ENCODE results near the gene HTRA3. TPM values are rescaled to one million over a fixed set of nuclear protein-coding genes. Genes with fewer than 3 reads are reported as not detected.

Gene HTRA3
- total RNA-seq, 1 experiment from 2014 or later, result 2.8 TPM

DNA sequence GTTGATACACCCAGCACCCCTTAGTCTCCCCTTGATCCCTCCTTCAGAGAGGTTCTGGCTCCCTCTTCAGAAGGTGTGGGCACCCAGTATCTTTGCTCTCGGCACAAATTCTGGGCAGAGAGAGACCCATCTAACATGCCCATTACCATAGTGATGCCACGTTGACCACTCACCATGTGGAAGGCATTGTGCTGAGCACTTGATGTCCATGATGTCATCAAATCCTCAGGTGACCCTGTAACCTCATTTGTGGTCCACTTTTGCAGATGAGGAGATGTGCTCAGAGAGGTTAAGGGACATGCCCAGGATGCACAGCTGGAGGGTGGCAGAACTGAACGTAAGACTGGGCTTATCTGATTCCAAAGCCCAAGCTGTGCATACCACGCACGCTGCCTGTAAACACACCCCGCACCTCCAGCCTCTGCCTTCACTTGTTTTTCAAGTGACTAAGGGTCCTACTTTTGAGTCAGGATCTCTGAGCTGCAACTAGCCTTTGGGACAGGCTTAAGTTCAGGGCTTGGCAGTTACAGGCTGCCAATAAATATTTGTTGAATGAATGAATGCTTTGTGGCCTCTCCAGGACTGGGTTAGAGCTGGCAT is 55.2 kb downstream of the HTRA3 start:
- no peak for TF ChIP-seq EZH2phosphoT487 (IDR thresholded peaks at IDR 0.05; ENCODE audit: borderline replicate concordance, low read length)
- no peak overlapping the region for H3K4me3 ChIP-seq (ENCODE audit: low read length)
- H3K9me2 ChIP-seq (replicated peaks; ENCODE audit: low read length), result no peaks in the 10 kb centered on the region
- H3K79me2 ChIP-seq (ENCODE audit: low read length), result no peaks in the 10 kb centered on the region
- peaks cover 6% of the 10 kb centered on the region; the same call in 1 of the 2 replicates for H3K4me1 ChIP-seq (ENCODE audit: insufficient read depth, low read length)
- peak; percentile 51; the same call in 1 of the 2 replicates for ATAC-seq
- H3K27me3 ChIP-seq (ENCODE audit: low read length), result no peaks in the 10 kb centered on the region
- no peak overlapping the region for H2AFZ ChIP-seq (ENCODE audit: low read length)
- H3K9ac ChIP-seq (ENCODE audit: low read length), result no peak overlapping the region
- no peak overlapping the region for H3K4me2 ChIP-seq (ENCODE audit: low read length)
- no peaks in the 10 kb centered on the region for H3K9me3 ChIP-seq (ENCODE audit: low read length)
- no peaks in the 10 kb centered on the region for H3F3A ChIP-seq (ENCODE audit: low read length, unreplicated experiment)
- CTCF ChIA-PET, result no interaction called here
- DNase-seq, result peak; percentile 58
- no peaks in the 10 kb centered on the region for H3K36me3 ChIP-seq (ENCODE audit: low read depth, low read length)
- no peak overlapping the region for H3K27ac ChIP-seq (ENCODE audit: low read length)
- no TSS peak for BruUV-seq (replicated peaks)
- intact Hi-C loops (cut with micrococcal nuclease), result no loop called here
- POLR2A ChIA-PET (ENCODE audit: unreplicated experiment), result no interaction called here
- no peaks in the 10 kb centered on the region for H4K20me1 ChIP-seq (ENCODE audit: low read length)

DNA sequence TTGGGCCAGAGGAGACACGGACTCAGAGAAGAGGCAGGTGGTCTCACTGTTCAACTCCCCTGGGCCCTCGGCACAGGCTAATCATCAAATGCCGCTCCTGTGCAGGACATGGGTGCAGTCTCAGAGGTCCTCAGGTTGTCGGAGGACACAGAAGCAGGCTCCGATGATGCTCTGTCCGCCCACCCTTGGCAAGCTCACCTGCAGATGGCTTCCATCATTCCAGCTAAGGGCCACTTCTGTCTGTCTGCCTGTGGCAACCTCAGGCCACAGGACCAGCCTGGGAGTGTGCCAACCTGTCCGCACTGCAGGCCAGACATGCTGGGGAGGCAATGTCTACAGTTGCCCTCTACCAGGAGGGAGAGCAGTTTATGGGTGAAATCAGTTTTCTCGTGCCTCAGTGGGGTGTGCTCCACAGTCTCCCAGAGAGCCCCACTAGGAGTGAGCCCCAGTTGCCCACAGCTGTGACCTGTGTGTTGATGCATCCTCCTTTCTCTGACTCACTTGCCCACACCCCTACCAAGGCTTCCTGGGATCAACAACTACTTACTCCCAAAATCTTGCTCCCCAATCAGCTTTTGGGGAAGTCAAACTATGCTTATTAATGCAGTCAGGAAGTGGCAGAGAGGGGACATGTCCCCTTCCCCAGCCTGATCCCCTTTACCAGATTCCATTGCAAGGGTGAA is 55.9 kb downstream of the HTRA3 start:
- no peak overlapping the region for H3K27ac ChIP-seq (ENCODE audit: low read length)
- ATAC-seq (no peak), DNase-seq (no peak)
- H3F3A ChIP-seq (ENCODE audit: low read length, unreplicated experiment), result no peaks in the 10 kb centered on the region
- ChIA-PET POLR2A (ENCODE audit: unreplicated experiment) (no interaction called here), CTCF (no interaction called here)
- no peaks in the 10 kb centered on the region for H3K27me3 ChIP-seq (ENCODE audit: low read length)
- no peak overlapping the region; the same call in 1 of the 2 replicates for H3K4me2 ChIP-seq (ENCODE audit: low read length)
- no peak for TF ChIP-seq EZH2 (IDR thresholded peaks at IDR 0.05; ENCODE audit: low read length, unreplicated experiment)
- TF ChIP-seq, protein P1, sequence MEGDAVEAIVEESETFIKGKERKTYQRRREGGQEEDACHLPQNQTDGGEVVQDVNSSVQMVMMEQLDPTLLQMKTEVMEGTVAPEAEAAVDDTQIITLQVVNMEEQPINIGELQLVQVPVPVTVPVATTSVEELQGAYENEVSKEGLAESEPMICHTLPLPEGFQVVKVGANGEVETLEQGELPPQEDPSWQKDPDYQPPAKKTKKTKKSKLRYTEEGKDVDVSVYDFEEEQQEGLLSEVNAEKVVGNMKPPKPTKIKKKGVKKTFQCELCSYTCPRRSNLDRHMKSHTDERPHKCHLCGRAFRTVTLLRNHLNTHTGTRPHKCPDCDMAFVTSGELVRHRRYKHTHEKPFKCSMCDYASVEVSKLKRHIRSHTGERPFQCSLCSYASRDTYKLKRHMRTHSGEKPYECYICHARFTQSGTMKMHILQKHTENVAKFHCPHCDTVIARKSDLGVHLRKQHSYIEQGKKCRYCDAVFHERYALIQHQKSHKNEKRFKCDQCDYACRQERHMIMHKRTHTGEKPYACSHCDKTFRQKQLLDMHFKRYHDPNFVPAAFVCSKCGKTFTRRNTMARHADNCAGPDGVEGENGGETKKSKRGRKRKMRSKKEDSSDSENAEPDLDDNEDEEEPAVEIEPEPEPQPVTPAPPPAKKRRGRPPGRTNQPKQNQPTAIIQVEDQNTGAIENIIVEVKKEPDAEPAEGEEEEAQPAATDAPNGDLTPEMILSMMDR (conservative IDR thresholded peaks at IDR 0.05; ENCODE audit: low read depth, low read length), result no peak
- H3K4me1 ChIP-seq (ENCODE audit: insufficient read depth, low read length), result peaks cover 6% of the 10 kb centered on the region; the same call in 1 of the 2 replicates
- no TSS peak for BruUV-seq (replicated peaks)
- no peaks in the 10 kb centered on the region for H4K20me1 ChIP-seq (ENCODE audit: low read length)
- no peak overlapping the region for H3K9ac ChIP-seq (ENCODE audit: low read length)
- no peak overlapping the region for H3K4me3 ChIP-seq (ENCODE audit: low read length)
- intact Hi-C loops (cut with micrococcal nuclease), result no loop called here
- no peaks in the 10 kb centered on the region for H3K79me2 ChIP-seq (ENCODE audit: low read length)
- H3K36me3 ChIP-seq (ENCODE audit: low read depth, low read length), result no peaks in the 10 kb centered on the region
- no peaks in the 10 kb centered on the region for H3K9me2 ChIP-seq (replicated peaks; ENCODE audit: low read length)
- no peak overlapping the region for H2AFZ ChIP-seq (ENCODE audit: low read length)
- H3K9me3 ChIP-seq (ENCODE audit: low read length), result no peaks in the 10 kb centered on the region

DNA sequence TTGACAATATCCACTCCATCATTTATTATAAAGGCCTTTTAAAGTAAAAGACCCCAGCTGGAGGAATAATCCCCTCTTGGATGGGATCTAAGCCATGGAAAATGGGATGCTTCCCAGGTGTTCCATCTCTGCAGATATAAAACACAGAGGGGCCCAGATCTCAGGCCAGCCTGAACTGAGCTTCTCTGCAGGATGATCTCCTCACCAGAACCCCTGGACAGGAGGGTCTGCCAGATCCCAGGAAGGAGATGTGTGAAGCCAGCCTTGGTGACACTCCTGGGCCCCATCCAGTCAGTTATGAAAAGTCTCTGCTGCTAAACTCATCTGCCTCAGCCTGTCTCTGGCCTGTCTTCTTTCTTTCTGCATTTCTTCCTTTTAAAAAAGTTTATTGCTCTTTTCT is 56.7 kb downstream of the HTRA3 start:
- H3K27me3 ChIP-seq (ENCODE audit: low read length), result no peaks in the 10 kb centered on the region
- CTCF ChIA-PET, result no interaction called here
- H3K27ac ChIP-seq (ENCODE audit: low read length), result no peak overlapping the region
- DNase-seq (no peak), ATAC-seq (no peak)
- no peak overlapping the region for H3K4me2 ChIP-seq (ENCODE audit: low read length)
- H3K4me1 ChIP-seq (ENCODE audit: insufficient read depth, low read length), result peaks cover 6% of the 10 kb centered on the region; the same call in 1 of the 2 replicates
- no peaks in the 10 kb centered on the region for H4K20me1 ChIP-seq (ENCODE audit: low read length)
- TF ChIP-seq EZH2 (IDR thresholded peaks at IDR 0.05; ENCODE audit: low read length, unreplicated experiment) (no peak), EZH2phosphoT487 (IDR thresholded peaks at IDR 0.05; ENCODE audit: borderline replicate concordance, low read length) (no peak)
- TF ChIP-seq, protein P1 (conservative IDR thresholded peaks at IDR 0.05; ENCODE audit: low read depth, low read length), result no peak
- no peaks in the 10 kb centered on the region for H3F3A ChIP-seq (ENCODE audit: low read length, unreplicated experiment)
- H3K4me3 ChIP-seq (ENCODE audit: low read length), result no peak overlapping the region
- H3K9me3 ChIP-seq (ENCODE audit: low read length), result no peaks in the 10 kb centered on the region
- H3K79me2 ChIP-seq (ENCODE audit: low read length), result no peaks in the 10 kb centered on the region
- no peaks in the 10 kb centered on the region for H3K9me2 ChIP-seq (replicated peaks; ENCODE audit: low read length)
- POLR2A ChIA-PET (ENCODE audit: unreplicated experiment), result no interaction called here
- BruUV-seq (replicated peaks), result no TSS peak
- intact Hi-C loops (cut with micrococcal nuclease), result no loop called here
- no peaks in the 10 kb centered on the region for H3K36me3 ChIP-seq (ENCODE audit: low read depth, low read length)
- H3K9ac ChIP-seq (ENCODE audit: low read length), result no peak overlapping the region
- no peak overlapping the region for H2AFZ ChIP-seq (ENCODE audit: low read length)
